ENCODE results near the gene ELMO1. TPM values are rescaled to one million over a fixed set of nuclear protein-coding genes. Genes with fewer than 3 reads are reported as not detected.

Gene ELMO1
- total RNA-seq, 1 donor from 2014 or later = 119 TPM

- Mint-ChIP-seq H3K4me3 (no peak overlapping the region), H3K27ac (no peak overlapping the region), H3K4me1 (ENCODE audit: low read depth) (no peaks in the 10 kb centered on the region), H3K9me3 (peaks cover 4% of the 10 kb centered on the region), H3K27me3 (ENCODE audit: insufficient read depth) (peaks cover 16% of the 10 kb centered on the region), H3K36me3 (ENCODE audit: low read depth) (peaks cover 3% of the 10 kb centered on the region)
- no peak for DNase-seq (ENCODE audit: low spot score)
- intact Hi-C loops (cut with micrococcal nuclease) = no loop called here
Observed at GRCh38 chr7:37482953-37483352, 34.3 kb upstream of the ELMO1 start.

GRCh38 chr7:37482505-37482904 is 33.8 kb upstream of the ELMO1 start:
- H3K4me3 Mint-ChIP-seq = no peak overlapping the region
- H3K27me3 Mint-ChIP-seq (ENCODE audit: insufficient read depth) = peaks cover 16% of the 10 kb centered on the region
- no peak for DNase-seq (ENCODE audit: low spot score)
- intact Hi-C loops (cut with micrococcal nuclease) = no loop called here
- H3K27ac Mint-ChIP-seq = no peak overlapping the region
- H3K36me3 Mint-ChIP-seq (ENCODE audit: low read depth) = peaks cover 3% of the 10 kb centered on the region
- peaks cover 4% of the 10 kb centered on the region for H3K9me3 Mint-ChIP-seq
- no peaks in the 10 kb centered on the region for H3K4me1 Mint-ChIP-seq (ENCODE audit: low read depth)

DNA sequence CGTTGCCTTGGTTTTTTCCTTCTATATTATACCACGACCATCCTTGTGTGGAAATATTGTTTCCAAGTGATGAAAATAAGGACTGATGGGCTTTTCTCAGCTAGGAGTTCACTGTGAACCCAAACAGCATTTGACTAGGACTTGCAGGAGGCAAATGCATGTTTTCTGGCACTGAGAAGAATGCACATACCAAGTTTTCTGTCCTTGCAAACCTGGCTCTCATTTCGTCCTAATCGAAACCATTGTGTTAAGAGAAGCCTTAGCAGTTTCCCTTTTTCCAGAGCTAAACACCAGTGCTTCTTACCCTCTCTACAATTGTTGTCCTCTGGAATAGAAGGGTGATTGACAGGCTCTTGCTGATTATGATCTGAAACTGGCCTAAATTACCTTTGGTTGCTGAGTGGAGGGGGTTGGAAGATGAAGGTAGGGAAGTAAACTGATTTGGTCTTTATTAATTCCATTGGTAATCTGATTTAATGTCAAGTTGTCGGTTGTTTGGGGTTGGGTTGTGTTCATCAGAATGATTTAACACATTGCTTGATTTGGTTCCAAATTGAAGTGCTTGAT is 33.1 kb upstream of the ELMO1 start:
- no peaks in the 10 kb centered on the region for H3K4me1 Mint-ChIP-seq (ENCODE audit: low read depth)
- intact Hi-C loops (cut with micrococcal nuclease) = no loop called here
- H3K9me3 Mint-ChIP-seq = peaks cover 4% of the 10 kb centered on the region
- DNase-seq (ENCODE audit: low spot score) = no peak
- H3K27me3 Mint-ChIP-seq (ENCODE audit: insufficient read depth) = peaks cover 20% of the 10 kb centered on the region
- H3K4me3 Mint-ChIP-seq = no peak overlapping the region
- H3K36me3 Mint-ChIP-seq (ENCODE audit: low read depth) = peaks cover 3% of the 10 kb centered on the region
- H3K27ac Mint-ChIP-seq = no peak overlapping the region

- DNase-seq (ENCODE audit: low spot score) = no peak
- H3K4me3 Mint-ChIP-seq = no peak overlapping the region
- intact Hi-C loops (cut with micrococcal nuclease) = no loop called here
- peaks cover 1% of the 10 kb centered on the region for H3K9me3 Mint-ChIP-seq
- no peaks in the 10 kb centered on the region for H3K4me1 Mint-ChIP-seq (ENCODE audit: low read depth)
- H3K27me3 Mint-ChIP-seq (ENCODE audit: insufficient read depth) = peaks cover 23% of the 10 kb centered on the region
- H3K36me3 Mint-ChIP-seq (ENCODE audit: low read depth) = peaks cover under 1% of the 10 kb centered on the region
- H3K27ac Mint-ChIP-seq = no peak overlapping the region
Observed at GRCh38 chr7:37481154-37481553, 32.5 kb upstream of the ELMO1 start.

GRCh38 chr7:37480041-37481031 is 31.7 kb upstream of the ELMO1 start:
- Mint-ChIP-seq H3K27me3 (ENCODE audit: insufficient read depth) (peaks cover 24% of the 10 kb centered on the region), H3K36me3 (ENCODE audit: low read depth) (no peaks in the 10 kb centered on the region), H3K4me1 (ENCODE audit: low read depth) (no peaks in the 10 kb centered on the region), H3K9me3 (no peaks in the 10 kb centered on the region), H3K4me3 (no peak overlapping the region), H3K27ac (no peak overlapping the region)
- DNase-seq (ENCODE audit: low spot score) = no peak
- intact Hi-C loops (cut with micrococcal nuclease) = no loop called here

GRCh38 chr7:37476881-37477450 is 28.3 kb upstream of the ELMO1 start:
- no peak for DNase-seq (ENCODE audit: low spot score)
- intact Hi-C loops (cut with micrococcal nuclease) = no loop called here
- Mint-ChIP-seq H3K27ac (no peak overlapping the region), H3K27me3 (ENCODE audit: insufficient read depth) (peaks cover 32% of the 10 kb centered on the region), H3K9me3 (no peaks in the 10 kb centered on the region), H3K36me3 (ENCODE audit: low read depth) (no peaks in the 10 kb centered on the region), H3K4me3 (no peak overlapping the region), H3K4me1 (ENCODE audit: low read depth) (no peaks in the 10 kb centered on the region)

GRCh38 chr7:37476428-37476827 is 27.8 kb upstream of the ELMO1 start:
- peaks cover 32% of the 10 kb centered on the region for H3K27me3 Mint-ChIP-seq (ENCODE audit: insufficient read depth)

DNA sequence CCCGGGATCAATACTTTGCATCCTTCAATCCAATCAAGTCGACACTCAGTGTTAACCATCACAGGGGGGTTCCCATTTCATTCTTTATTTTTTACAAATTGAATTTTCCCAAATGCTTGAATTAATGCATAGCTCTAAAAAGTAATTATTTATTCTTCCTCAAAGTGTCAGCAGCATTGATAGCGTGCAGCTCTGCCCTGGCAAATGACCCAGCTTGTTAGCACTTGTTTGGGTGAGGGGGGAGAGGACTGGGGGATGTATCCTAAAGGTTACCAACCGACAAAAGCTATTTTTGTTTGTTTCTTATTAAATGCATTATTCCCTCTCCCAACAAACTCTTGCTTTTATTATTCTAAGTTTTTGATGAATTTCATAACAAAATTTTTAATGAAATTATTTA is 27.0 kb upstream of the ELMO1 start:
- H3K4me1 Mint-ChIP-seq (ENCODE audit: low read depth) = no peaks in the 10 kb centered on the region
- no peak overlapping the region for H3K4me3 Mint-ChIP-seq
- intact Hi-C loops (cut with micrococcal nuclease) = no loop called here
- H3K36me3 Mint-ChIP-seq (ENCODE audit: low read depth) = no peaks in the 10 kb centered on the region
- no peak for DNase-seq (ENCODE audit: low spot score)
- no peaks in the 10 kb centered on the region for H3K9me3 Mint-ChIP-seq
- H3K27ac Mint-ChIP-seq = no peak overlapping the region
- H3K27me3 Mint-ChIP-seq (ENCODE audit: insufficient read depth) = peaks cover 29% of the 10 kb centered on the region

More at GRCh38 chr7:37476428-37476827, 27.8 kb upstream of the ELMO1 start:
- intact Hi-C loops (cut with micrococcal nuclease) = no loop called here
- H3K9me3 Mint-ChIP-seq = no peaks in the 10 kb centered on the region
- no peaks in the 10 kb centered on the region for H3K36me3 Mint-ChIP-seq (ENCODE audit: low read depth)
- DNase-seq (ENCODE audit: low spot score) = no peak
- no peak overlapping the region for H3K27ac Mint-ChIP-seq
- H3K4me3 Mint-ChIP-seq = no peak overlapping the region
- no peaks in the 10 kb centered on the region for H3K4me1 Mint-ChIP-seq (ENCODE audit: low read depth)

GRCh38 chr7:37471619-37472018 is 23.0 kb upstream of the ELMO1 start:
- intact Hi-C loops (cut with micrococcal nuclease) = no loop called here
- H3K27me3 Mint-ChIP-seq (ENCODE audit: insufficient read depth) = peaks cover 14% of the 10 kb centered on the region
- no peak overlapping the region for H3K27ac Mint-ChIP-seq
- no peak overlapping the region for H3K4me3 Mint-ChIP-seq
- no peaks in the 10 kb centered on the region for H3K36me3 Mint-ChIP-seq (ENCODE audit: low read depth)
- DNase-seq (ENCODE audit: low spot score) = no peak
- H3K4me1 Mint-ChIP-seq (ENCODE audit: low read depth) = peaks cover 10% of the 10 kb centered on the region
- H3K9me3 Mint-ChIP-seq = no peaks in the 10 kb centered on the region

DNA sequence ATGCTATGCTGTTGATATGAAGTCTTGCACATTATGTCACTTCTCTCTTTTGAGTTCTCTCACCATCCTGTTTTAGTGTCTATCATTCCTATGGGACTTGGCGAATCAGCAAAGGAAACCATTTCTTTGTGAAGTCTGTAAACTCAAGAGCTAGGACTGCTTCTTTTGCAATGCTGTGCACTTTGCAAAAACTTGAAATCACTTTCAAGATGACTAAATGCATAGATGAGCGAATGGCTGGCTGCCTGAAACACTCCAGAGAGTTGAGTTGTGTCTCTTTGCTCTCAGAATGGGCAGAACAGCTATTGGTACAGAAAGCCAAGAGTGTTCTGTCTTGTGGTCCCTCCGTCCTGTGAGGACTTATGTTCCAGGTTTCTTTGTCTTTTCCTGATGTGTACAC is 18.3 kb upstream of the ELMO1 start:
- H3K4me3 Mint-ChIP-seq = no peak overlapping the region
- no peaks in the 10 kb centered on the region for H3K36me3 Mint-ChIP-seq (ENCODE audit: low read depth)
- intact Hi-C loops (cut with micrococcal nuclease) = no loop called here
- H3K27me3 Mint-ChIP-seq (ENCODE audit: insufficient read depth) = peaks cover 17% of the 10 kb centered on the region
- peaks cover 10% of the 10 kb centered on the region for H3K4me1 Mint-ChIP-seq (ENCODE audit: low read depth)
- DNase-seq (ENCODE audit: low spot score) = no peak
- H3K27ac Mint-ChIP-seq = no peak overlapping the region
- no peaks in the 10 kb centered on the region for H3K9me3 Mint-ChIP-seq

GRCh38 chr7:37462138-37462537 is 13.5 kb upstream of the ELMO1 start:
- Mint-ChIP-seq H3K27me3 (ENCODE audit: insufficient read depth) (peaks cover 37% of the 10 kb centered on the region), H3K4me1 (ENCODE audit: low read depth) (peaks cover 5% of the 10 kb centered on the region), H3K36me3 (ENCODE audit: low read depth) (no peaks in the 10 kb centered on the region), H3K27ac (no peak overlapping the region), H3K4me3 (no peak overlapping the region), H3K9me3 (no peaks in the 10 kb centered on the region)
- intact Hi-C loops (cut with micrococcal nuclease) = no loop called here
- no peak for DNase-seq (ENCODE audit: low spot score)

DNA sequence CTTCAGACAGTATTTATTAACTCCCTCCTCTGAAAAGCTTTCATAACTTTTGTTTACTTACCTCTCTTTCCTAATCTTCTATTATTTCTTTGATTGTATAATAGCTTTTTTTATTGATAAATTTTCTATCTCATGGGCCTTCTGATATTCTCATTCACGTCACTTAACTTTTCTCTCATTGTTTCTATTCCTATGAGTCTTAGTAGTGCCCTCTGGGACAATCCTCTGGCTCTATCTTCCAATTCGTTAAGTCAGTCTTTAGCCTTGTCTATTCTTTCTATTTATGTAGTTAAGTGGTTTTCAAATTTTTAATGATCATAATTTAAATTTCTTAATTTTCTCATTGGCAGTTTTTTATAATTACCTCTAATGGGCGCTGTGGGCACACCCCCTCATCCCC is 6.4 kb upstream of the ELMO1 start:
- H3K27ac Mint-ChIP-seq = no peak overlapping the region
- H3K4me3 Mint-ChIP-seq = no peak overlapping the region
- intact Hi-C loops (cut with micrococcal nuclease) = no loop called here

DNA sequence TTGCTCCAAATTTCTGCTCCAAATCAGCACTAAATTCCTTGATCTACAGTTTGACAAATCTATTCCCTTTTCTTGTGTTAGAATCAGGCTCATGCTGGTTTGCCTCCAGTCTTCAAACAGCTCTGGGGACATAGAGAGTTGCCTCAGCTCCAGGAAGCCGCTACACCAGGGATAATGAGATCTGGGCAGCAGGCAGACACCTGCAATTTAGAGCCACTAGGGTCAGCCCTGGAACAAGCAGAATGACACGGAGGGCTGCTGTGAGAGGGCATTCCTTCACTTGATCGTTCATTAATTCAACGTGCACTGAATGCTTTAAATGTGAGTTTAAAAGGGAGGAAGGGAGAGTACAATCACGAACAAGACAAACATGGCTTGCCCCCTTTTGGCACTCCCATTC is 3.7 kb upstream of the ELMO1 start:
- intact Hi-C loops (cut with micrococcal nuclease) = no loop called here
- H3K27ac Mint-ChIP-seq = no peak overlapping the region
- H3K27me3 Mint-ChIP-seq (ENCODE audit: insufficient read depth) = peaks cover 17% of the 10 kb centered on the region
- no peaks in the 10 kb centered on the region for H3K9me3 Mint-ChIP-seq
- DNase-seq (ENCODE audit: low spot score) = no peak
- H3K4me3 Mint-ChIP-seq = no peak overlapping the region
- H3K4me1 Mint-ChIP-seq (ENCODE audit: low read depth) = peaks cover 21% of the 10 kb centered on the region
- peaks cover 5% of the 10 kb centered on the region for H3K36me3 Mint-ChIP-seq (ENCODE audit: low read depth)

More for the DNA sequence above, 6.4 kb upstream of the ELMO1 start:
- Mint-ChIP-seq H3K36me3 (ENCODE audit: low read depth) (no peaks in the 10 kb centered on the region), H3K9me3 (no peaks in the 10 kb centered on the region), H3K27me3 (ENCODE audit: insufficient read depth) (peaks cover 31% of the 10 kb centered on the region), H3K4me1 (ENCODE audit: low read depth) (peaks cover 2% of the 10 kb centered on the region)
- no peak for DNase-seq (ENCODE audit: low spot score)
